ENCODE results near the gene PIH1D1.

PIH1D1 gene

DNA sequence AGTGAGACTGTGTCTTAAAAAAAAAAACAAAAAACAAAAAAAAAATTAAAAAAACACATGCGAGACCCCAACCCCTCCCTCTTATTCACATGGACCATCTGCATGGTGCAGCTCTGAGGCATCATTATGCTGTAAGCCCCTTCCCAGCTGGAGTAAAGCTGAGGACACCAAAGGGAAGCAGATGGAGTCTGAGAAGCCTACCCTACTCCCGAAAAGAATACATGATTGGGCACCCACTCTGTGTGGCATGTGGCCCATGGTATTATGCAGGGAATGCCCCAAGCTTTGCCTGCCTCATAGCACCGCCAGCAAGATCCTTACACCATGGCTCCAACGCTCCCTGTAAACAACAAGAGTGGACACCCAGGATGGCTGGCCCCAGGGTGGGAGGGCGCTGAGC lies 33.1 kb downstream of the PIH1D1 start:
- H3K4me3 ChIP-seq (ENCODE audit: low read depth in 1 of 2, low read length in 1 of 2), result no peak overlapping the region
- H3K4me1 ChIP-seq (ENCODE audit: control insufficient read depth in 1 of 2, insufficient read depth in 1 of 2, low read depth in 1 of 2, low read length in 1 of 2), result peaks cover 19 to 25% of the 10 kb centered on the region in 2 experiments
- H3K36me3 ChIP-seq, result no peaks in the 10 kb centered on the region
- no peak overlapping the region for H3K27ac ChIP-seq
- no peak for TF ChIP-seq CTCF (IDR thresholded peaks at IDR 0.05)
- H3K9me3 ChIP-seq, result no peaks in the 10 kb centered on the region
- H3K27me3 ChIP-seq, result peaks cover 50% of the 10 kb centered on the region

DNA sequence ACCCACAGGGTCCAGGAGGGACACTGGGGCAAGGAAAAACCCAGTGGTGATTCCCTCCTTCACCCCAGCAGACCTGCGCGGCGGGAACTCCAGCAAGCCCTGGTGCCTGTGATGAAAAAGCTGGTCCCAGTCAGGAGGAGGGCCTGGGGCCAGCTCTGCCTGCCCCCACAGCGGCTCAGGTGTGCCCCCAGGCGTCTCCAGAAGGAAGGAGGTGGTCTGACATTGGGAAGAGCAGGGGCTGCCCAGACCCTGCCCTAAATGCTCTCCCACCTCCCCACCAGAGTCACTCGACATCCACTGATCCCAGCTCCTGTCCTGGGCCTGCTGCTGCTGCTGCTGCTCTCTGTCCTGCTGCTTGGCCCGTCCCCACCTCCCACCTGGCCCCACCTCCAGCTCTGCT lies 34.5 kb downstream of the PIH1D1 start:
- H3K27ac ChIP-seq, result no peak overlapping the region
- peaks cover 36% of the 10 kb centered on the region for H3K27me3 ChIP-seq

GRCh38 chr19:49415810-49416200 lies 35.8 kb downstream of the PIH1D1 start:
- Histone ChIP-seq H3K4me3 (ENCODE audit: low read depth in 1 of 2, low read length in 1 of 2) (no peak overlapping the region), H3K36me3 (no peaks in the 10 kb centered on the region), H3K9me3 (no peaks in the 10 kb centered on the region), H3K4me1 (ENCODE audit: control insufficient read depth in 1 of 2, insufficient read depth in 1 of 2, low read depth in 1 of 2, low read length in 1 of 2) (peaks cover 6% of the 10 kb centered on the region in 2 experiments), H3K27ac (no peak overlapping the region), H3K27me3 (peaks cover 23% of the 10 kb centered on the region)
- no peak for TF ChIP-seq CTCF (IDR thresholded peaks at IDR 0.05)

More for the DNA sequence above, 34.5 kb downstream of the PIH1D1 start:
- Histone ChIP-seq H3K4me3 (ENCODE audit: low read depth in 1 of 2, low read length in 1 of 2) (no peak overlapping the region), H3K36me3 (no peaks in the 10 kb centered on the region), H3K9me3 (no peaks in the 10 kb centered on the region), H3K4me1 (ENCODE audit: control insufficient read depth in 1 of 2, insufficient read depth in 1 of 2, low read depth in 1 of 2, low read length in 1 of 2) (peaks cover 11% of the 10 kb centered on the region in 2 experiments)
- TF ChIP-seq CTCF (IDR thresholded peaks at IDR 0.05), result no peak

DNA sequence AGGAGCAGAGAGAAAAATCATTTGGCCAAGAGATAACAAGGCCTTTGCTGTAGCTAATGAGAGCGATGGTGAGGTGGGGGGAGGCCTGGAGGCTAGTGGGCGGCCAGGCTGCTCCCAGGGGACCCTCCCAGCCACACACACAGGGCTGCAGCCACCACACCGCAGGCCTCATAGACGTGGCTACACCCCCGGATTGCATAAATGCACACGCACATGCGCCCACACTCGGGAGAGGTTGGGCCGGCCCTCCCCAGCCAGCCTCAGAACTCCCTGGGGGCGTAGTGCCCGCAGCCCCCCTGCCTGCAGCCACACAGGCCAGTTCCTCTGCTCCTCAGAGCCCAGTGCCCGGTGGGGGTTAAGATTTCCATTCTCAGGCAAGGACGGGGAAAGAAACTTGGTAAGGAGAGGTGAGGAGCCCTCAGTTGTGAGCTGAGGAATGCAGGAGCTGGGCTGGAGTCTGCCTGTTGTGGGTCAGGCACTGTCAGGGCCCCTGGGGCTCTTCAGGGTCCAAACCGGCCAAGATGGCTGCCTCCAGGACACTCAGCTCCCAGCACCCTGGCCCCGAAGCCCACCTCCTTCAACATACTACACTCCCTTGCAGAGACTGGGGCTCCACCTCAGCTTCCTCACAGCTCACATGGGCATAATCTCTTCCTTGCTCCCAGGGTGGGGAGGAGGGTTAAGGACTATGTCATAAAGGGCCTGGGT lies 36.4 kb downstream of the PIH1D1 start:
- no peaks in the 10 kb centered on the region for H3K36me3 ChIP-seq
- H3K4me1 ChIP-seq (ENCODE audit: control insufficient read depth in 1 of 2, insufficient read depth in 1 of 2, low read depth in 1 of 2, low read length in 1 of 2), result peaks cover 6% of the 10 kb centered on the region in 2 experiments
- H3K27me3 ChIP-seq, result peaks cover 17% of the 10 kb centered on the region

GRCh38 chr19:49414256-49414655 lies 37.4 kb downstream of the PIH1D1 start:
- Histone ChIP-seq H3K9me3 (no peaks in the 10 kb centered on the region), H3K27me3 (peaks cover 7% of the 10 kb centered on the region), H3K4me3 (ENCODE audit: low read depth in 1 of 2, low read length in 1 of 2) (no peak overlapping the region), H3K27ac (no peak overlapping the region), H3K36me3 (no peaks in the 10 kb centered on the region), H3K4me1 (ENCODE audit: control insufficient read depth in 1 of 2, insufficient read depth in 1 of 2, low read depth in 1 of 2, low read length in 1 of 2) (peaks cover 15% of the 10 kb centered on the region in 2 experiments)
- no peak for TF ChIP-seq CTCF (IDR thresholded peaks at IDR 0.05)

More for the DNA sequence above, 36.4 kb downstream of the PIH1D1 start:
- Histone ChIP-seq H3K4me3 (ENCODE audit: low read depth in 1 of 2, low read length in 1 of 2) (no peak overlapping the region), H3K27ac (no peak overlapping the region), H3K9me3 (no peaks in the 10 kb centered on the region)
- no peak for TF ChIP-seq CTCF (IDR thresholded peaks at IDR 0.05)

All from neutrophil (primary cell).